H9 (cell line): ENCODE results near the gene TMTC1. TPM values are rescaled to one million over a fixed set of nuclear protein-coding genes. Genes with fewer than 3 reads are reported as not detected.

Source experiments
- DNase-seq: peaks from one replicate; pipeline ENCODE4 v3.0.0-alpha.2; 2017
- H2AFZ ChIP-seq: one replicate; pipeline ENCODE4 v1.6.1; 2013; ENCODE audit warnings: mild to moderate bottlenecking, low read length, control low read depth, moderate library complexity
- H2AK5ac ChIP-seq: 2 replicates; pipeline ENCODE4 v1.6.1; 2013; ENCODE audit warnings: low read length, control low read depth, mixed read lengths; ENCODE audit not compliant: insufficient read length
- H2BK120ac ChIP-seq: one replicate; pipeline ENCODE4 v1.6.1; 2013; ENCODE audit warnings: low read depth, mild to moderate bottlenecking, low read length, control low read depth, inconsistent platforms; ENCODE audit not compliant: poor library complexity, severe bottlenecking
- H2BK12ac ChIP-seq: 2 replicates; pipeline ENCODE4 v1.6.1; 2013; ENCODE audit warnings: low read length, control low read depth, mixed read lengths, low read depth; ENCODE audit not compliant: insufficient read length
- H2BK15ac ChIP-seq: 2 replicates; pipeline ENCODE4 v1.6.1; 2013; ENCODE audit warnings: low read depth, low read length, control low read depth
- H2BK20ac ChIP-seq: one replicate; pipeline ENCODE4 v1.6.1; 2013; ENCODE audit warnings: low read depth, mild to moderate bottlenecking, low read length, control low read depth, inconsistent platforms; ENCODE audit not compliant: poor library complexity, severe bottlenecking
- H2BK5ac ChIP-seq: 2 replicates; pipeline ENCODE4 v1.6.1; 2013; ENCODE audit warnings: low read length, control low read depth, mixed read lengths; ENCODE audit not compliant: insufficient read length
- H3K14ac ChIP-seq: 2 replicates; pipeline ENCODE4 v1.6.1; 2013; ENCODE audit warnings: low read length, control low read depth; ENCODE audit not compliant: insufficient read depth
- H3K18ac ChIP-seq: 2 replicates; pipeline ENCODE4 v1.6.1; 2013; ENCODE audit warnings: low read depth, mild to moderate bottlenecking, mixed read lengths, low read length, control low read depth; ENCODE audit not compliant: insufficient read length
- H3K23ac ChIP-seq: 2 replicates; pipeline ENCODE4 v1.6.1; 2013; ENCODE audit warnings: low read length, control low read depth, mixed read lengths, low read depth; ENCODE audit not compliant: insufficient read length
- H3K23me2 ChIP-seq: 2 replicates; pipeline ENCODE4 v1.6.1; 2013; ENCODE audit warnings: low read depth, mild to moderate bottlenecking, mixed read lengths, low read length, control low read depth; ENCODE audit not compliant: insufficient read length, poor library complexity, severe bottlenecking
- H3K27ac ChIP-seq: 2 replicates; pipeline ENCODE4 v1.5.1; 2013; ENCODE audit warnings: low read length, control low read depth, mixed read lengths, low read depth; ENCODE audit not compliant: insufficient read length
- H3K27me3 ChIP-seq: 2 replicates; pipeline ENCODE4 v1.6.1; 2013; ENCODE audit warnings: low read length, control low read depth, inconsistent platforms; ENCODE audit not compliant: insufficient read depth
- H3K4ac ChIP-seq: 2 replicates; pipeline ENCODE4 v1.6.1; 2013; ENCODE audit warnings: low read depth, mild to moderate bottlenecking, control low read depth, inconsistent platforms, low read length, moderate library complexity
- H3K4me1 ChIP-seq: 2 replicates; pipeline ENCODE4 v1.6.1; 2013; ENCODE audit warnings: low read length, control low read depth, inconsistent platforms; ENCODE audit not compliant: insufficient read depth
- H3K4me2 ChIP-seq: 2 replicates; pipeline ENCODE4 v1.6.1; 2013; ENCODE audit warnings: low read length, control low read depth, mixed read lengths; ENCODE audit not compliant: insufficient read length, insufficient read depth
- H3K56ac ChIP-seq: 2 replicates; pipeline ENCODE4 v1.6.1; 2013; ENCODE audit warnings: low read depth, mild to moderate bottlenecking, mixed read lengths, low read length, control low read depth; ENCODE audit not compliant: insufficient read length
- H3K79me1 ChIP-seq: 2 replicates; pipeline ENCODE4 v1.6.1; 2013; ENCODE audit warnings: low read depth, mild to moderate bottlenecking, moderate library complexity, low read length, control low read depth, inconsistent platforms; ENCODE audit not compliant: insufficient read depth, poor library complexity, severe bottlenecking
- H3K79me2 ChIP-seq: 2 replicates; pipeline ENCODE4 v1.6.1; 2013; ENCODE audit warnings: low read length, control low read depth, inconsistent platforms; ENCODE audit not compliant: insufficient read depth
- H3K9ac ChIP-seq: 2 replicates; pipeline ENCODE4 v1.6.1; 2013; ENCODE audit warnings: low read length, control low read depth, mixed read lengths; ENCODE audit not compliant: insufficient read length; ENCODE audit errors: extremely low read depth
- H3K9me3 ChIP-seq: one replicate; pipeline ENCODE4 v1.6.1; 2013; ENCODE audit warnings: low read depth, low read length, inconsistent platforms; ENCODE audit not compliant: control insufficient read depth
- H3T11ph ChIP-seq: one replicate; pipeline ENCODE4 v1.6.1; 2013; ENCODE audit warnings: mild to moderate bottlenecking, low read length, control low read depth, inconsistent platforms
- H4K20me1 ChIP-seq: one replicate; pipeline ENCODE4 v1.6.1; 2013; ENCODE audit not compliant: control insufficient read depth, insufficient read length, insufficient read depth
- H4K5ac ChIP-seq: 2 replicates; pipeline ENCODE4 v1.6.1; 2013; ENCODE audit warnings: low read depth, mild to moderate bottlenecking, mixed read lengths, low read length, control low read depth; ENCODE audit not compliant: insufficient read length
- H4K8ac ChIP-seq: replicated peaks from 2 replicates; pipeline ENCODE4 v1.6.1; 2013; ENCODE audit warnings: low read length, control low read depth, mixed read lengths, low read depth; ENCODE audit not compliant: insufficient read length
- H4K91ac ChIP-seq: 2 replicates; pipeline ENCODE4 v1.6.1; 2013; ENCODE audit warnings: low read depth, mild to moderate bottlenecking, moderate library complexity, mixed read lengths, low read length, control low read depth; ENCODE audit not compliant: insufficient read length
- H3K27ac Mint-ChIP-seq, 3 experiments: 2 replicates in 2 of 3; 3 replicates in 1 of 3; pipeline ENCODE4 v1.8.0; 2020 to 2021; ENCODE audit warnings: mixed read lengths in 3 of 3, mild to moderate bottlenecking in 1 of 3, moderate library complexity in 1 of 3
- H3K27me3 Mint-ChIP-seq: 2 replicates; pipeline ENCODE4 v1.8.0; 2021; ENCODE audit warnings: low read depth, mild to moderate bottlenecking, moderate library complexity, mixed read lengths
- H3K36me3 Mint-ChIP-seq, 3 experiments: 2 replicates in 2 of 3; 3 replicates in 1 of 3; pipeline ENCODE4 v1.8.0; 2020 to 2021; ENCODE audit warnings: low read depth in 3 of 3, mixed read lengths in 3 of 3; ENCODE audit not compliant: insufficient read depth in 1 of 3
- H3K4me1 Mint-ChIP-seq, 2 experiments: 2 replicates each; pipeline ENCODE4 v1.8.0; 2020; ENCODE audit warnings: mixed read lengths in 2 of 2
- H3K4me3 Mint-ChIP-seq, 2 experiments: 2 replicates in 1 of 2; 3 replicates in 1 of 2; pipeline ENCODE4 v1.8.0; 2020 to 2021; ENCODE audit warnings: mild to moderate bottlenecking in 2 of 2, mixed read lengths in 2 of 2, moderate library complexity in 1 of 2
- H3K9me3 Mint-ChIP-seq, 2 experiments: 2 replicates in 1 of 2; 3 replicates in 1 of 2; pipeline ENCODE4 v1.8.0; 2020; ENCODE audit warnings: mild to moderate bottlenecking in 2 of 2, mixed read lengths in 2 of 2, moderate library complexity in 1 of 2
- WGBS: extraction: QIAGEN DNeasy Blood & Tissue Kit; methylation state at CpG from one replicate; pipeline ENCODE4 v1.1.7; 2013; ENCODE audit warnings: missing lambda C conversion rate, low lambda C conversion rate, mixed read lengths; ENCODE audit not compliant: insufficient read length; ENCODE audit errors: extremely low coverage; 5-methylcytosine and 5-hydroxymethylcytosine counted together
- total RNA-seq: library from RNA; stranded (reverse); gene quantifications from 2 replicates; pipeline ENCODE4 v1.2.1, GENCODE V29; 2021
- TF ChIP-seq, protein P1 (sequence below): fragments of 200-600 bp; sonication (generic); conservative IDR thresholded peaks from 3 replicates; pipeline ENCODE4 v1.8.0; 2021; ENCODE audit warnings: antibody characterized with exemption, mild to moderate bottlenecking

Gene TMTC1
- total RNA-seq, 1 experiment from 2014 or later: 16.1 TPM

DNA sequence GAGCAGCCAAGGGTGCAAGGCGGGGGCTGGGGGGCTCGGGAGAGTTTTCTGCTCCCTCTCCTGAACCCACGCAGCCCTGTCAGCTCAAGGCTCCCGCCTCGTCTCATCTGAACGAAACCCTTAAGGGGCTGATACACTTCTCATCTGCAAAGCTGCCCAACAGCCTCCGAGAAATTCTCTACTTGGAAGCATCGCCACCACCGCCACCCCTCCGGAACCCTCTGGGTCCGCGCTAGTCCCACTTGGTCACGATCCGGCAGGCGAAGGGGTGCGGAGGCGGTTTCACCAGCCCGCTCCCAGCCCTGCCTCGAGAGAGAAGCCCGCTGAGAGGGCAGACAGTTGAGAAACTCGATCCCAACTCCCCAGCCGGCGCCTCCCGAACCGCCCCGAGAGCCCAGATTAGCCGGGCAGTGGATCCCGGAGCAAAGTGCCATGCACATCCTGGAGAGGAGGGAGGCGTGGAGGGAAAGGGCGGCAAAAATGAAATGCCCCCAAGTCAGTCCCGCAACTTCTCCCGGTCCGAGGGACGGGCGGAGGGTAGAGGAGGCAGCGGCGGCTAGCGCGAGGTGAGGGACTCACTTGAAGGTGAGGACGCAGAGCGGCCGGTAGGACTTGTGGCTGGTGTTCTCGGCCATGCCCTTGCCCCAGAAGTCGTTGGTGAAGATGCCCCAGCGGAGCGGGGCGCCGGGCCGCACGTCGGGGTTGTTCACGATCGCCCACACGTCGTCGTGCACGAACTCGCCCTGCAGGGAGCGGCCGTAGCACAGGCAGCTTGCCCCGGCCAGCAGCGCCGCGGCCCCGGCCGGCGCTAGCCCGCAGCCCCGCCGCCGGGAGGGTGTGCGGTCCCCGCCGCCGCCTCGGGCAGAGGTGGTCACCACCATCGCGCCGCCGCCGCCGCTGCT is 620 bp downstream of the TMTC1 start:
- Histone ChIP-seq H3K18ac (no peak overlapping the region), H3K79me2 (peaks cover 5% of the 10 kb centered on the region; the same call in 1 of the 2 replicates), H4K20me1 (no peaks in the 10 kb centered on the region), H2BK120ac (no peak overlapping the region), H3K23ac (no peak overlapping the region), H3K79me1 (no peaks in the 10 kb centered on the region), H2BK20ac (no peak overlapping the region), H3K23me2 (peaks cover 10% of the 10 kb centered on the region), H3K4ac (no peak overlapping the region), H2BK12ac (no peak overlapping the region), H3K14ac (peak overlapping the region; percentile 72; the same call in 1 of the 2 replicates), H3K9me3 (peaks cover 5% of the 10 kb centered on the region), H3K56ac (no peak overlapping the region), H3K4me2 (peak overlapping the region; percentile 87), H3K4me1 (no peaks in the 10 kb centered on the region; the same call in 1 of the 2 replicates), H2BK5ac (no peak overlapping the region), H2AK5ac (no peak overlapping the region), H4K5ac (no peak overlapping the region), H2AFZ (no peak overlapping the region), H2BK15ac (no peak overlapping the region), H3K27ac (no peak overlapping the region), H3K27me3 (no peaks in the 10 kb centered on the region), H4K8ac (no peak overlapping the region), H3K9ac (peak overlapping the region; percentile 47), H3T11ph (no peak overlapping the region), H4K91ac (no peak overlapping the region)
- no CpG with 5 or more reads among the region's 82 CpGs for WGBS
- peak; percentile 72 for DNase-seq
- Mint-ChIP-seq H3K4me3 (peak overlapping the region; percentile 89 to 95), H3K27ac (no peak overlapping the region), H3K36me3 (peaks cover 6 to 19% (median 12%) of the 10 kb centered on the region in 3 experiments), H3K27me3 (peaks cover 21% of the 10 kb centered on the region), H3K9me3 (peaks cover 8 to 10% of the 10 kb centered on the region in 2 experiments; a peak in 4 of 5 replicates), H3K4me1 (peaks cover 29 to 39% of the 10 kb centered on the region in 2 experiments)
- TF ChIP-seq, protein P1, sequence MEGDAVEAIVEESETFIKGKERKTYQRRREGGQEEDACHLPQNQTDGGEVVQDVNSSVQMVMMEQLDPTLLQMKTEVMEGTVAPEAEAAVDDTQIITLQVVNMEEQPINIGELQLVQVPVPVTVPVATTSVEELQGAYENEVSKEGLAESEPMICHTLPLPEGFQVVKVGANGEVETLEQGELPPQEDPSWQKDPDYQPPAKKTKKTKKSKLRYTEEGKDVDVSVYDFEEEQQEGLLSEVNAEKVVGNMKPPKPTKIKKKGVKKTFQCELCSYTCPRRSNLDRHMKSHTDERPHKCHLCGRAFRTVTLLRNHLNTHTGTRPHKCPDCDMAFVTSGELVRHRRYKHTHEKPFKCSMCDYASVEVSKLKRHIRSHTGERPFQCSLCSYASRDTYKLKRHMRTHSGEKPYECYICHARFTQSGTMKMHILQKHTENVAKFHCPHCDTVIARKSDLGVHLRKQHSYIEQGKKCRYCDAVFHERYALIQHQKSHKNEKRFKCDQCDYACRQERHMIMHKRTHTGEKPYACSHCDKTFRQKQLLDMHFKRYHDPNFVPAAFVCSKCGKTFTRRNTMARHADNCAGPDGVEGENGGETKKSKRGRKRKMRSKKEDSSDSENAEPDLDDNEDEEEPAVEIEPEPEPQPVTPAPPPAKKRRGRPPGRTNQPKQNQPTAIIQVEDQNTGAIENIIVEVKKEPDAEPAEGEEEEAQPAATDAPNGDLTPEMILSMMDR: no peak
